ENCODE results near the gene JADE2.

GRCh38 chr5:134530301-134531077 lies 5.0 kb downstream of the JADE2 start:
- no peak for TF ChIP-seq CTCF (IDR thresholded peaks at IDR 0.05)
- no peak for TF ChIP-seq POLR2A (IDR thresholded peaks at IDR 0.05)
